HG02870 (cell line): Measurements from ENCODE around the gene EPHB6.

Experiments used
- ATAC-seq: cut with Tn5 transposase; IDR thresholded peaks from one replicate; pipeline ENCODE4 v1.9.1; 2021; ENCODE audit warnings: mild to moderate bottlenecking, moderate library complexity; ENCODE audit not compliant: unreplicated experiment

The EPHB6 gene

GRCh38 chr7:142916508-142916907 lies 61.6 kb downstream of the EPHB6 start:
- no peak for ATAC-seq

- no peak for ATAC-seq
Observed at GRCh38 chr7:142917447-142917846, 62.6 kb downstream of the EPHB6 start.

GRCh38 chr7:142918901-142919300 lies 64.0 kb downstream of the EPHB6 start:
- no peak for ATAC-seq

- no peak for ATAC-seq
Observed at GRCh38 chr7:142919656-142920055, 64.8 kb downstream of the EPHB6 start.
